KOPT-K1 (cell line): Measurements from ENCODE around the gene TRIO.
"Not testable (repeated sequence)": the region's sequence is repeated elsewhere in the genome, so short reads cannot be mapped to it uniquely, and the experiment has no call there.

Experiments
- H3K27ac ChIP-seq: fragments of 200-600 bp; sonication (generic); 2 replicates; pipeline ENCODE4 v1.5.1; 2016; ENCODE audit warnings: antibody characterized with exemption, mild to moderate bottlenecking, low read depth, low read length; ENCODE audit not compliant: poor library complexity, severe bottlenecking
- H3K36me3 ChIP-seq: fragments of 200-600 bp; sonication (generic); 2 replicates; pipeline ENCODE4 v1.5.1; 2017; ENCODE audit warnings: antibody characterized with exemption, mild to moderate bottlenecking, low read length, moderate library complexity; ENCODE audit not compliant: insufficient read depth
- H3K9me3 ChIP-seq: fragments of 200-600 bp; sonication (generic); 2 replicates; pipeline ENCODE4 v1.5.1; 2017; ENCODE audit warnings: antibody characterized with exemption, low read length, mild to moderate bottlenecking; ENCODE audit not compliant: insufficient read depth, poor library complexity, severe bottlenecking

Gene TRIO

DNA sequence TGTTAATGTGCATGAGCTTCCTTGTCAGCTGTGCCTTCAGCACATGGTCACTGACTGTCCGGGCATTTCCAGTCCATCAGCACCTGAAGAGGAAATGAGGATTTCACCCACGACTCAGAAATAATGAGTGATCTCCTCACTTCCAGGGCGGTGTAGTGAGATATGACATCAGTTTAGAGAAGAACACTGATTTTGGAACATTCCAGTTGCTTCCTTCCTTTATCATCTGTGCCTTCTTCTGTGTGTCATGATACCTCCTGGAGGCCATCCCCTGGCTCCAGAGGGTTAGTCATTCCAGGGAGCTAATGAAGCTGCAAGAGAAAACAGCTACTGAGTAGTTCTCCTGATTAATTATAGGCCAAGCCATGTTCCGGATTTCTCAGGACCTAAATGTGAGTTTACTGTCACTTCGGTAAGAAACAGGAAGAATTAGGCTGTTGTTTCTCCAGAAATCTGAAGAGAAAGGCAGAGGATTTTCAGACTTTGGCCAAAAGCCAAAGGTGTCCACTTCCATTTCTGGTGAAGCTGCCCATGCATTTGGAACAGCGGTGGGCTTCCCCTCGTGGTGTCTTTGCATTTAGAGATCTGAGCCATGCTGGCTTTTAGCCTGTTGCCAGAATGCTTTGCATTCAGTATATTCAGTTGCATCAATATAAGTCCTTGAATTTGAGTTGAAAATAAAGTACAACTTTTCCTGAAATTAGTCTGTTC, 277.1 kb downstream of the TRIO start:
- Histone ChIP-seq H3K9me3 (no peaks in the 10 kb centered on the region), H3K36me3 (no peaks in the 10 kb centered on the region), H3K27ac (no peak overlapping the region)

DNA sequence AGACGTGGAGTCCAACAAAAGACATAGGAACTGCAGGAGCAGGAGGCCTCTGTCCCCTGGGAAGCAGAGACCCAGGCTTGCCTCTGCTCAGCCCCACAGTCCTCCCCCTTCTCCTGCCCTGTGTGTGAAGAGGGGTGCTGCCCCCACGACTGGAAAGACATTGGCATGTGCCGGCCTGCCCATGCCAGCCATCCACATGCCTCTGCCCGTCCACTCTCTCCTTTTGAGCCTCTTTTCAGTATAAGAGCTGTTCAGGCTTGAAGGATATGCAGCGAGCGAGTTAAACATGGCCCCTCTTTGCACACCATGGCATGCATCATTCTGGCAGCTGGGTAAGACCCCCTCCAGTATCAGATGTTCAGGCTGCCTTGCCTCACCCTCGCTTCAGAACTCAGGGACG, 278.7 kb downstream of the TRIO start:
- no peak overlapping the region for H3K27ac ChIP-seq
- H3K36me3 ChIP-seq = no peaks in the 10 kb centered on the region
- H3K9me3 ChIP-seq = no peaks in the 10 kb centered on the region

- no peaks in the 10 kb centered on the region for H3K36me3 ChIP-seq
- no peaks in the 10 kb centered on the region for H3K9me3 ChIP-seq
- H3K27ac ChIP-seq = no peak overlapping the region
These were observed 281.0 kb downstream of the TRIO start for GRCh38 chr5:14424011-14424685.

DNA sequence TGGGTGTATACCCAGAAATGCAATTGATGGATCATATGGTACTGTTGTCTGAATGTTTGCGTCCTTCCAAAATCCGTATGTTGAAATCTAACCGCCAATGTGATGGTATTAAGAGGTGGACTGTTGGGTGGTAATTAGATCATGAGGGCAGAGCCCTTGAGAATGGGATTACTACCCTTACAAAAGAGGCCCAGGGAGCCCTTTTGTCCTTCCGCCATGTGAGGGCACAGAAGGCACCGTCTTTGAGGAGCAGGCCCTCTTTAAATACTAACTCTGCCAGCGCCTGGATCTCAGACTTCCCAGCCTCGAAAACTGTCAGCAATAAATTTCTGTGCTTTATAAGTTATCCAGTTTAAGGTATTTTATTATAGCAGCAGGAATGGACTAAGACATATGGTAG, 282.4 kb downstream of the TRIO start:
- H3K27ac ChIP-seq = no peak overlapping the region
- H3K36me3 ChIP-seq = no peaks in the 10 kb centered on the region
- H3K9me3 ChIP-seq = no peaks in the 10 kb centered on the region

- Histone ChIP-seq H3K9me3 (no peaks in the 10 kb centered on the region), H3K27ac (no peak overlapping the region), H3K36me3 (no peaks in the 10 kb centered on the region)
These were observed 283.4 kb downstream of the TRIO start for GRCh38 chr5:14426521-14426920.

DNA sequence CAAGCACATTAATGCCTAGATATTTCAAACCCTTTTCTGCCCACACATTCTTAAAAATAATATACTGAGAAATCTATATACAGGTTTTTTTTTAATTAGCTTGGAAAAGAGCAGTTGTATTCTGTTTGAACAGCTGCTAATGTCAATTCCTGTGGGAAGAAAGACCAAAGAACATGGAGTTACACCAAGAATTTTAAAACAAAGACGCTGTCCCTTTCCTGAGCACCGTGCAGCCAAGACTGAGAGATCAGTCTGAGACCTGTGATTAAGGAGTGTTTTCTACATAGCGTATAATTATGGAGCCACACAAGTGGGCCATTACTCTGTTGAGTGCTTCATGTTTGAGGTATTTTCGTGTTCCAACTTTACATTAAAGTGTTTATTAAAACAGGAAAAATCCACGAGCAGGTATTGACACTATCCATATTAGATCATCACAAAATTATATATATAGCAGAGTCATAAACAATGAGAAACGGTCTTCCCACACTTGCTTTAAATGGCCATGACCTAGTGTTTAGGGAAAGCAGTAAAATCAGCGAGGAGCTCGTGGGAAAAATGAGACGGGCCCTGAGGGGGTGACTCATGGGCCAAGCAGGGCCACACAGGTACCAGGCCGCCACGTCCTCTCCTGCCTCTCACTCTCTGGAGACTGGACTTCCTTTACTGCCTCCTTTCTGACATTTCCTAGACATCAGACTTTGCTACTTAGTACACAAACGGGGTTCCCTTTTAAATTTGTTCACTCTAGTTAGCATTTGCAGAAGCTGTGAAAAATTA, 285.4 kb downstream of the TRIO start:
- H3K36me3 ChIP-seq = no peaks in the 10 kb centered on the region
- H3K9me3 ChIP-seq = no peaks in the 10 kb centered on the region
- no peak overlapping the region for H3K27ac ChIP-seq

DNA sequence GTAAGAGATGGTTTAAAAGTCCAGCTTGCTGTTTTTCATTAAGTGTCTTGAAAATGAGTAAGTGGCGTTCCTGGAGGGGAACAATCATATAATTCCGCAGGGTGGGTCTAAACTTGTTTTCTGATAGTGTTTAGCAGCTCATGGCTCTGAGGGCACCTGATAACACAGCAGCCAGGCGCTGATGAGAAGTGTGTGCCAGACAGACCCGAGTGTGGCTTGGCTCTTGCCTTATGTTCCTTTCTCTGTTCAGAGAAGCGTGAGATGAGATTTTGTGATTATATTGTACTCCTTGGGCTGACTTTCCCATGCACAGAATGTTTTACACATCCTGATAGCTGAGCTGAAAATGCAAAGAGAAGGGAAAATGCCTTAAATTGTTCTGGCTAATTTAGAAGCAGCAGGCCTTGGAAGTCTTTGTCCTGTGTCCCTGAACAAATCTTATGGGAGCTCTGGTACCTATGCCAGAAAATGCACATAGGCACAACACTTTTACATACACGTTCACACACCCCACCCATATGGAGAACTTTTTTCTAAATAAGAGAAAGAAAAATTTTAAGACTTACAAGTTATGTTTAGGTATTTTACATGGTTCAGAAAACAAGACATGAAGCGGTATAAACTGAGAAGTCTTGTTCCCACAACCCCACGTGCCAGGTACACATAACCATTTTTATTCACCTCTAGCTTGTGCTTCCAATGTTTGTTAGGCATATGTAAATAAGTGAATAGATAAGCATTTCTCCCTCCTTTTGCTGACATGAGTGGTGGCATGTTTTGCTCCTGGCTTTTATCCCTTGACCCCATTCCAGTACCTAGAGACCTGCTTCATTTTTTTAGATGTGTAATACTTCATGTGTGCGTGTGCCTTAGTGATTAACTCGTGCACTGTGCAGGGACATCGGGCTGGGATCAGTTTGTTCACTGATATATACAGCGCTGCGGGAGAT, 286.2 kb downstream of the TRIO start:
- no peaks in the 10 kb centered on the region for H3K9me3 ChIP-seq
- H3K27ac ChIP-seq = no peak overlapping the region
- H3K36me3 ChIP-seq = no peaks in the 10 kb centered on the region

DNA sequence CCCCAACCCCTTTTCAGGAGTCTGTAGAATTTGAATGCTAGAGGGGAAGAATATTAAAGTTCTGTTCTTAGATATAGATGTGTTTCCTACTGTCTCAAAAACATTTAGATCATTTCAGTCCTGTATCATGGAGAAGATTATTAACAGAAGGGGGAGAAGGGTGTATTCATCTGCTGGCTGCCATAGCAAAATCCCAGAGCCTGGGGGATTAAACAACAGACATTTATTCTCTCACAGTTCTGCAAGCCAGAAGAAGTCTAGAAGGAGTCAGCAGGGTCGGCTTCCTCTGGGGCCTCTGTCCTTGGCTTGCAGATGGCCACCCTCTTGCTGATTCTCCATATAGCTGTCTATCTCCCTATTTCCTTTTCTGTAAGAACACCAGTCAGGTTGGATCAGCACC, 288.4 kb downstream of the TRIO start:
- no peaks in the 10 kb centered on the region for H3K9me3 ChIP-seq
- no peaks in the 10 kb centered on the region for H3K36me3 ChIP-seq
- no peak overlapping the region for H3K27ac ChIP-seq

DNA sequence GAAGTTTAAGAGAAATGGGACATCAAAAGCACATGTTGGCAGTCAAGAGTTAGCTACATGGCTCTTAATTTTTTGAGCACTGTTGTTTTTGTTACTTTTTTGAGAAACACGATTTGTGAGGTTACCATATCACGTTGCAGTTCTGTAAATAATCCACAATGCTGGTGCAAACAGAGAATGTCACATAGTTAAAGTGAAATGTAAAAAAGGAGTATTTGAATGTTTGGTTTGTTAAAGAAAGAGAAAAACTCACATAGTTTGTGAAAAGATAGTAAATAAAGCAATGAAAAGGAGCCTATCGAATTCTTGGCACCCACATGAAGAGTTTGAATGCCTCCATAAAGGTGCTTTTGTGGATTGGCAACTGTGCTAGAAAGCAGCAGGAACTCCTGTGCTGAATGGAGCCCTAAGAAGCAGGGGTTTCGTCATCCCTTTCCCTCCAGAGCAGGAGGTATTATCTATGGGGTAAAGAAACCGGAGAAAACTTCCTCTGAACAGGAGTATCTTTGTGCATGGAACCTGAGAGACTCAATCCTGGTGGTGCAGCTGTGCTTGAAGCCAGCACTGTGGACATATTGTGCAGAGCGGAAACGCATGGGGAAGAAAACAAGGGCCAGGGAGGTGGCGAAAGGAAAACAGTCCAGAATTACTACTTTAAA, 289.9 kb downstream of the TRIO start:
- H3K27ac ChIP-seq = no peak overlapping the region

DNA sequence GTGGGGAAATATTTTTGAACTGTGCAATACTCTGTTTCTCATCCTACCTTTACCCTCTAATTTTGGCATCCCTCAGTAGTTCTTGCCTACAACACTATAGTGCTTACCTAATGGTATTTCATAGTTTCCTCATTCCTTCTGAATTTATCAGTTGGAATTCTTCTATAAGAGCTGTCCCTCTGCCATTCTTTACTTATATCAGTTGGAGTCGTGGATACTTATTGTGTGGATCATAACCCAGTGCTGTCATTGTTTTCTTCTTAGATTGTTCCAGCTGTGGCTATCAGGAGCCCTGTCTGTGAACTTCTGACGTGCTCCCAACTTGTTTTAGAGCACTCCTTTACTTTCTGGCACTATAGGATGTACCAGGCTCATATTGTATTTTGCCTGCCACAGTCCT, 292.3 kb downstream of the TRIO start:
- no peak overlapping the region for H3K27ac ChIP-seq

More for the DNA sequence above, 289.9 kb downstream of the TRIO start:
- Histone ChIP-seq H3K9me3 (peaks cover 5% of the 10 kb centered on the region), H3K36me3 (no peaks in the 10 kb centered on the region)

DNA sequence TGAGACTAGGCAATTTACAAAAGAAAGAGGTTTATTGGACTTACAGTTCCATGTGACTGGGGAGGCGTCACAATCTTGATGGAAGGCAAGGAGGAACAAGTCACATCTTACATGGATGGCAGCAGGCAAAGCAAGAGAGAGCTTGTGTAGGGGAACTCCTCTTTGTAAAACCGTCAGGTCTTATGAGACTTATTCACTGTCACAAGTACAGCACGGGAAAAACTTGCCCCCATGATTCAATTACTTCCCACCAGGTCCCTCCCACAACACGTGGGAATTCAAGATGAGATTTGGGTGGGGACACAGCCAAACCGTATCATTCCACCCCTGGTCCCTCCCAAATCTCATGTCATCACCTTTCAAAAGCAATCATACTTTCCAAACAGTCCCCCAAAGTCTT, 293.0 kb downstream of the TRIO start:
- not testable (repeated sequence) for H3K9me3 ChIP-seq, H3K27ac ChIP-seq, H3K36me3 ChIP-seq

More for the DNA sequence above, 292.3 kb downstream of the TRIO start:
- no peaks in the 10 kb centered on the region for H3K36me3 ChIP-seq
- peaks cover 5% of the 10 kb centered on the region for H3K9me3 ChIP-seq

DNA sequence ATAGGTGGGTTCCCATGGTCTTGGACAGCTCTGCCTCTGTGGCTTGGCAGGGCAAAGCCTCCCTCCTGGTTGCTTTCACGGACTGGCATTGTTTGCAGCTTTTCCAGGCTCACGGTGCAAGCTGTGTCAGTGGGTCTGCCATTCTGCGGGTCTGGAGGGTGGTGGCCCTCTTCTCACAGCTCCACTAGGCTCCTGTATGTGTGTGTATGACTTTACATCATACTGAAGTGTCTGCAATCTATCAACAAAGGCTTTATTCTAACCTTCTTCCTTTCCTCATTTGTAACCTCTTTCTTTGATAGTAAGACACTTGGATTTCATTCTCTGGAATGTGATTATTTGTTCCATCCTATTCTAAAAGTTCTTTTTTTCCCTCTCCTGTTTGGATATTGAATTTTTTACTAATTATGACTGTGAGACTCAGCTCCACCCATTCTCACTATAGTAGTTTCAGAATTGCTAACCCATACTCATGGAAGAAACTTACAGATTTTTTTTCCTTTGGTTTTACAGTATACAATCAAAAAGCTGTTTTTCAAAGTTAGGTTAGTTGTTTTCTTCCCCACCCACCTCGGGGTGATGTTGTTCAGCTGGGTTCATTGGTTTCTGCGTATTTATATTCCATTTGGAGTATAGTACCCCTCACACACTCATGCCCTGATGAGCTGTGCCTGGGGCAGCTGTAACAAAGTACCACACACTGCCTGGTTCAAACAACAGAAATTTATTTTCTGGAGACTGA, 293.8 kb downstream of the TRIO start:
- no peak overlapping the region for H3K27ac ChIP-seq
- peaks cover 5% of the 10 kb centered on the region for H3K9me3 ChIP-seq
- H3K36me3 ChIP-seq = no peaks in the 10 kb centered on the region

DNA sequence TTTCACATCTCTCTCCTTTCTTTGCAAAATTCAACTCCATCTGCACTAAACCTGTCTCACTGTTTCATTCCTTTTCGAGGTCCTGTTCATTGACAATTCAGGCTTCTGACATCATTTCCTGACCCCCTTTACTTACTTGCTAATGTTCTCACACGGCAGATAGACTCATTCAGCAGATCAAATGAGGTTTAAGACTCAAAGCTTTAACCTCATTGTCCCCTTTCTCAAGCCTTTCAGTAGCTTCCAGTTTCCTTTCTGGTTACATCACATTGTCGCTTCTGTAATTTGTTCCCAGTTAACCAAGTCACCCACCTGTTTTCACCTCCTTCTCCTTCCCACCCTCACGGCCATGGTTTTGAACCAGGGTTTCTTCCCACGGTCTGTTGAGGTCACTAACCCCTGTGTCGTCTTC, 295.1 kb downstream of the TRIO start:
- Histone ChIP-seq H3K36me3 (no peaks in the 10 kb centered on the region), H3K9me3 (peaks cover 5% of the 10 kb centered on the region), H3K27ac (no peak overlapping the region)
